Hippocampal formation (tissue), 2 donors: ENCODE data around the gene ST3GAL4.
"Not testable (repeated sequence)": the region's sequence is repeated elsewhere in the genome, so short reads cannot be mapped to it uniquely, and the experiment has no call there.

ENCODE experiments used
- DNase-seq, 2 donors: peaks; one replicate each; lab custom pipeline; 2025; lab: John Stamatoyannopoulos, UW

Gene ST3GAL4

GRCh38 chr11:126386729-126387071, 31.2 kb downstream of the ST3GAL4 start:
- not testable (repeated sequence) for DNase-seq

- no peak for DNase-seq
Measured at GRCh38 chr11:126387857-126388256, 32.4 kb downstream of the ST3GAL4 start.

- DNase-seq, result no peak
Measured at GRCh38 chr11:126390272-126390867, 34.9 kb downstream of the ST3GAL4 start.

GRCh38 chr11:126391286-126391954, 35.9 kb downstream of the ST3GAL4 start:
- DNase-seq, result no peak

GRCh38 chr11:126391970-126392632, 36.6 kb downstream of the ST3GAL4 start:
- peak; percentile 37 to 51 for DNase-seq

- DNase-seq, result no peak
Measured at GRCh38 chr11:126392633-126393013, 37.1 kb downstream of the ST3GAL4 start.

GRCh38 chr11:126393143-126393542, 37.7 kb downstream of the ST3GAL4 start:
- no peak for DNase-seq

GRCh38 chr11:126394036-126394435, 38.5 kb downstream of the ST3GAL4 start:
- DNase-seq, result no peak

- DNase-seq, result not testable (repeated sequence)
Measured at GRCh38 chr11:126394634-126395072, 39.2 kb downstream of the ST3GAL4 start.

- DNase-seq, result not testable (repeated sequence)
Measured at GRCh38 chr11:126395784-126396183, 40.3 kb downstream of the ST3GAL4 start.

- DNase-seq, result not testable (repeated sequence)
Measured at GRCh38 chr11:126396266-126396665, 40.8 kb downstream of the ST3GAL4 start.

GRCh38 chr11:126396965-126397364, 41.5 kb downstream of the ST3GAL4 start:
- DNase-seq, result no peak

- no peak for DNase-seq
Measured at GRCh38 chr11:126398296-126398695, 42.8 kb downstream of the ST3GAL4 start.

GRCh38 chr11:126398721-126399120, 43.2 kb downstream of the ST3GAL4 start:
- DNase-seq, result no peak

GRCh38 chr11:126400019-126400418, 44.5 kb downstream of the ST3GAL4 start:
- no peak for DNase-seq

GRCh38 chr11:126400479-126400878, 45.0 kb downstream of the ST3GAL4 start:
- DNase-seq, result no peak

GRCh38 chr11:126403022-126403581, 47.6 kb downstream of the ST3GAL4 start:
- DNase-seq, result no peak

- no peak for DNase-seq
Measured at GRCh38 chr11:126403658-126404057, 48.2 kb downstream of the ST3GAL4 start.

GRCh38 chr11:126404367-126404766, 48.9 kb downstream of the ST3GAL4 start:
- DNase-seq, result no peak

GRCh38 chr11:126405374-126405773, 49.9 kb downstream of the ST3GAL4 start:
- no peak for DNase-seq

GRCh38 chr11:126405906-126406305, 50.4 kb downstream of the ST3GAL4 start:
- DNase-seq, result no peak

GRCh38 chr11:126406368-126406767, 50.9 kb downstream of the ST3GAL4 start:
- no peak for DNase-seq

GRCh38 chr11:126407101-126407521, 51.6 kb downstream of the ST3GAL4 start:
- DNase-seq, result no peak
